ENCODE data around the gene ZNF554. TPM values are rescaled to one million over a fixed set of nuclear protein-coding genes. Genes with fewer than 3 reads are reported as not detected.
"Not testable (repeated sequence)": the region's sequence is repeated elsewhere in the genome, so short reads cannot be mapped to it uniquely, and the experiment has no call there.

Gene ZNF554
- total RNA-seq, 1 donor from 2014 or later = 3.2 TPM

GRCh38 chr19:2790557-2791271, 29.0 kb upstream of the ZNF554 start:
- no peak for DNase-seq (ENCODE audit: low read depth in 2 of 2)

- DNase-seq (ENCODE audit: low read depth in 2 of 2) = no peak
Observed at GRCh38 chr19:2791440-2791839, 28.2 kb upstream of the ZNF554 start.

GRCh38 chr19:2791876-2792275, 27.8 kb upstream of the ZNF554 start:
- no peak for DNase-seq (ENCODE audit: low read depth in 2 of 2)

DNA sequence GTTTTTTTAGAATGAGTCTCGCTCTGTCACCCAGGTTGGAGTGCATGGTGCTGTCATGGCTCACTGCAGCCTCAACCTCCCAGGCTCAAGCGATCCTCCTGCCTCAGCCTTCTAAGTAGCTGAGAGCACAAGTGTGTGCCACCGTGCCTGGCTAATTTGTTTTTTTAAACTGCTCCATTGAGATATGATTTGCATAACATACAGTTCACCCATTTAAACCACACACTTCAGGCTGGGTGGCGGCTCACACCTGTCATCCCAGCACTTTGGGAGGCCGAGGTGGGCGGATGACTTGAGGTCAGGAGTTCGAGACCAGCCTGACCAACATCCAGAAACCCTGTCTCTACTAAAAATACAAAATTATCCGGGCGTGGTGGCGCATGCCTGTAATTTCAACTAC, 27.0 kb upstream of the ZNF554 start:
- DNase-seq (ENCODE audit: low read depth in 2 of 2) = not testable (repeated sequence)

GRCh38 chr19:2793126-2793525, 26.5 kb upstream of the ZNF554 start:
- no peak for DNase-seq (ENCODE audit: low read depth in 2 of 2)

DNA sequence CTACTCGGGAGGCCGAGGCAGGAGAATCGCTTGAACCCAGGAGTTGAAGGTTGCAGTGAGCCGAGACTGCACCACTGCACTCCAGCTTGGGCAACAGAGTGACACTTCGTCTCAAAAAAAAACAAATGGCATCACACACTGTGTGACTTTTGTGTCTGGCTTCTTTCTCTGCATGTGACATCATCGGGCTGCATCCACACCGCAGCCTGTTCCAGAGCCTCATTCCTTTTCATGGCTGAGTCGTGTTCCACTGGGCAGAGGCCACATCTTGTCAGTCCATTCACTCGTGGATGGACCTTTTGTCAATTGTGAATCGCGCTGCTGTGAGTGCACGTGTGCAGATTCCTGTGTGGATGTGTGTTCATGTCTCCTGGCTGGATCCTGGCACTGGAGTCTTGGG, 26.1 kb upstream of the ZNF554 start:
- DNase-seq (ENCODE audit: low read depth in 2 of 2) = no peak

GRCh38 chr19:2795827-2796658, 23.6 kb upstream of the ZNF554 start:
- DNase-seq (ENCODE audit: low read depth in 2 of 2) = no peak

- DNase-seq (ENCODE audit: low read depth in 2 of 2) = peak in 1 of 2 donors; percentile 12
Observed at GRCh38 chr19:2796659-2797266, 22.9 kb upstream of the ZNF554 start.

GRCh38 chr19:2797280-2797679, 22.4 kb upstream of the ZNF554 start:
- no peak for DNase-seq (ENCODE audit: low read depth in 2 of 2)

- DNase-seq (ENCODE audit: low read depth in 2 of 2) = no peak
Observed at GRCh38 chr19:2798158-2798685, 21.4 kb upstream of the ZNF554 start.

DNA sequence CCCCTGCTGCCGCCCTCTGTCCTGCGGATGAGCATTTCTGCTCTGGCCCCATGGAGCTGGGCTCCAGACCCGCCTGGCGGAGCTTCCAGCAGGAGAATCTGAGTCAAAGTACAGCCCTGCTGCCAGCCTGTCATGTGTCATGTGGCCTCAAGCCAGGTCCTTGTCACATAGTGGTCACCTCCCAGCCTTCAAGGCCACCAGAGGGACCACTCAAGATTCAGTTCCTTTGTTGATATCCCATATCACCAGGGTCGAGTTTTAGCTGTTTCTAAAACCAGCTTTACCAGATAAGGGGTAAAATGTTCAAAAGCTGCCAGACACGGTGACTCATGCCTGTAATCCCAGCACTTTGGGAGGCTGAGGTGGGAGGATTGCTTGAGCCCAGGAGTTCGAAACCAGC, 20.9 kb upstream of the ZNF554 start:
- no peak for DNase-seq (ENCODE audit: low read depth in 2 of 2)

- no peak for DNase-seq (ENCODE audit: low read depth in 2 of 2)
Observed at GRCh38 chr19:2799273-2800020, 20.2 kb upstream of the ZNF554 start.

DNA sequence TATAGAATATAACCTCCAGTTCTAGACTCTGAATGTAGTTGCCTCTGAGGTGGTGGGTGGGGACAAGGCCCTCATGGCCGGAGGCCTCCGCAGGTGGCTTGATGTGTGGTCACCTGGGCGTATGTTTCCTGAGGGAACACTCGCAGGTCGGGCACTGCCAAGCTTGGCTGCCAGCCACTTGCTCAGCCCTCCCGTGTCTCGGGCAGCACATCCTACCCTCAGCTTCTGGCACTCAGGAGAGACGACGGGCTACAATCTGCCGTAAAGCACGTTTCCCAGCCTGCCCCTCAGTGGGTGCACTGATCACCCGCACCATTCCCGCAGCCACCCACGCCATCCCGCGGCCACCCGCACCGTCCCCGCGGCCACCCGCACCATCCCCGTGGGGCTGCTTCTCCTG, 19.2 kb upstream of the ZNF554 start:
- DNase-seq (ENCODE audit: low read depth in 2 of 2) = no peak

DNA sequence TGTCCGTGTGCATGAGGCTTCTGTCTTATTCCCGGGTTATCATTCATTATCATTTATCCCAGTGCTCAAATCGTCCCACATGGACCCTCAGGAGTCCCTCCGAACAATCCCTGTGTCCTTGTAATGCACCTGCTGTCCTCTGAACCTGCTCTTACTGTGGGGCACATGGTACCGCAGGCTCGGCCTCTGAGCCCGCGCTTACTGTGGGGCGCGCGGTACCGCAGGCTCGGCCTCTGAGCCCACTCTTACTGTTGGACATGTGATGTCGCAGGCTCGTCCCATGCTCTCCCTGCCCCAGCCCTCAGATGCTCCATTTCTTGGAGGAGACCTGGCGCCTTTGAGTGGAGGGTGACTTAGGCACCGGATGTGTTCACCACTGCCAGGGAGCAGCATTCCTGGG, 16.8 kb upstream of the ZNF554 start:
- DNase-seq (ENCODE audit: low read depth in 2 of 2) = no peak

DNA sequence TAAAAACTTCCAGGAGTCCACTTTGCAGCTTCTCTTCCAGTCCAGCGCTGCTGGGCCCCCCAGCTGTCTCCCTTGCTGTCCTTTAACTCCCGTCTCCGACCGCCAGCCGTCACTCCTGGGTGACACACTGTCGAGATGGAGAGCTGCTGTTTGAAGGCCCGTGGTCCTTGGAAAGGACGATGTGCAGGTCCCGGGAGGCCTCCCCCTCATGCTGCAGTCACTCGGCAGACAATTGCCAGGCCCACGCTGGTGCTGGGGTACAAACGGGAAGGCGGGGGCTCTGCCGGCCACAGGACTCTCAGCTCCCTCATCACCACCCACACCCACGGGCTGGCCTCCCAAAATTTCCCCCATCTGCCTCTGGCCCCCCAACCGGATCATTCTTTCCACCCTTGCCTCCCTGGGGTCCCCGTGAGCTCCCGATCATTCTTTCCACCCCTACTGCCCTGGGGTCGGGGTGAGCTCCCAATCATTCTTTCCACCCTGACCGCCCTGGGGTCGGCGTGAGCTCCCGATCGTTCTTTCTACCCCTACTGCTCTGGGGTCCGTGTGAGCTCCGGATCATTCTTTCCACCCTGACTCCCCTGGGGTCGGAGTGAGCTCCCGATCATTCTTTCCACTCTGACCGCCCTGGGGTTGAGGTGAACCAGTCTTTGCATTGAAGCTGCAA, 16.0 kb upstream of the ZNF554 start:
- DNase-seq (ENCODE audit: low read depth in 2 of 2) = no peak

- DNase-seq (ENCODE audit: low read depth in 2 of 2) = no peak
Observed at GRCh38 chr19:2804156-2805004, 15.3 kb upstream of the ZNF554 start.

DNA sequence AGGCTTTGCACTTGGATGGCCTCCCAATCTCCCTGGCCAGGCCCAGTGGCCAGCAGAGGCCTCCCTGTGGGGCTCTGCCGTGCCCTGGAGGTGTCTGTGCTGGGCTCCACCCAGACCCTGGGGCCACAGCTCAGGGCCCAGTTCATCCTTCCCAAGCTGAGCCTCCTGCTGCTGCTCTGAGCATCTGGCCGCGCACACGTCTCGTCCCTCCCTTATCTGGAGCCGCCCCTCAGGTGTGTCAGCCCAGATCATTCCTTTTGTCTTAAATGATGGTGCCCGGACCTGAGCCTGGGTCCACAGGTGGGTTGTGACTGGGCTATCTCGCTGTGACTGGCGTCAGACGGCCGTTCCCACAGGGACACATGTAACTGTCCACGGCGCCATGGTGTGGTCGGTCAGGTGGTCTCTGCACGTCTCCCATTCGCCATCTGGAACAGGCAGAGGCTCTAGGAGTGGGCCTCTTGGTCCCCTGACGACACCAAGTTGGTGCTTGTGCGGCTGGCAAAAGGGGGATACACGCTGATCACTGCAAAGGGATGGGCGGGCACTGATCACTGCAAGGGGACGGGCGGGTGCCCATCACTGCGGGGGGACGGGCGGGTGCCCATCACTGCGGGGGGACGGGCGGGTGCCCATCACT, 14.3 kb upstream of the ZNF554 start:
- no peak for DNase-seq (ENCODE audit: low read depth in 2 of 2)

- DNase-seq (ENCODE audit: low read depth in 2 of 2) = no peak
Observed at GRCh38 chr19:2805991-2806649, 13.5 kb upstream of the ZNF554 start.

Measured in lung microvascular endothelial cell (primary cell).